ENCODE results near the gene MYL11. TPM values are rescaled to one million over a fixed set of nuclear protein-coding genes. Genes with fewer than 3 reads are reported as not detected.
A peak's percentile ranks its signal among the peaks of the same experiment; 100 is the strongest.

The MYL11 gene
- total and polyA plus RNA-seq, 3 experiments from 2014 or later = 1.9 to 4.6 (median 2.4) TPM

DNA sequence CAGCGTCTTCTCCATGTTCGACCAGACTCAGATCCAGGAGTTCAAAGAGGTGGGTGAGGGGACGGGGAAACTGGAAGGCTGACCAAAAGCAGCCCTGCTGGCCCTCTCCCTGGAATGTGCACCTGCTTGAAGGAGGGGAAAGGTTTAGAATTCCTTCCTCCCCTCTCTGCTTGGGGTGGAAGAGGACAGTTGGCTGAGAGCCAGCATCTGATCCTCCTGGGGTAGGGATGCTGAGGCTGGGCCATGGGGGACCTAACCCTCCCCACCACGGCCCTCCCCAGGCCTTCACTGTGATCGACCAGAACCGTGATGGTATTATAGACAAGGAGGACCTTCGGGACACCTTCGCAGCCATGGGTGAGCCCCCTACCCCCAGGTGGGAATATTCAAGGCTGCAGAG lies 1.3 kb downstream of the MYL11 start:
- no peak for DNase-seq

DNA sequence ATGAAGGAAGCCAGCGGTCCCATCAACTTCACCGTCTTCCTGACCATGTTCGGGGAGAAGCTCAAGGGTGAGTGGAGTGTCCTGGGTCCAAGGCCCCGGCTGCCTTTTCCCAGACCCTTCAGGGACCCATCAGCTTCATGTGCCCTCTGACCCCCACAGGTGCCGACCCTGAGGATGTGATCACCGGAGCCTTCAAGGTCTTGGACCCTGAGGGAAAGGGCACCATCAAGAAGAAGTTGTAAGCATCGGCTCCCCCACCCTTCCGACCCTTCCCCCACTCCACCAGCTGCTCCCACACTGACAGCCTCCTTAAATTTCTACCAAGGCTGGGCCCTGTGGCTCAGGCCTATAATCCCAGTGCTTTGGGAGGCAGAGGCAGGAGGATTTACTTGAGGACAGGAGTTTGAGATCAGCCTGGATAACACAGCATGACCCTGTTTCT lies 1.9 kb downstream of the MYL11 start:
- H3K9me3 Mint-ChIP-seq = no peaks in the 10 kb centered on the region
- no peak for DNase-seq
- peaks cover 0 to 2% of the 10 kb centered on the region in 2 donors for H3K27me3 Mint-ChIP-seq
- POLR2A ChIA-PET = interaction anchor here (0.6 to 0.8 kb wide), 2 partner anchors 282 to 288 kb away, joined by 3 read pairs; no protein-coding TSS in a partner anchor
- CTCF ChIA-PET = interaction anchor here (1.4 to 1.7 kb wide), 2 partner anchors 20 to 33 kb away, joined by 3 to 5 read pairs; no protein-coding TSS in a partner anchor
- H3K4me1 ChIP-seq (ENCODE audit: insufficient read depth, low read length) = peaks cover 52% of the 10 kb centered on the region
- peaks cover 3 to 29% (median 3%) of the 10 kb centered on the region in 3 donors for H3K36me3 Mint-ChIP-seq
- H3K27ac Mint-ChIP-seq = peak overlapping the region in 6 of 8 donors; percentile 78 to 100 (median 100)
- H3K4me3 ChIP-seq (ENCODE audit: low read length) = no peak overlapping the region
- H3K27ac ChIP-seq (ENCODE audit: low read depth, low read length) = peak overlapping the region; percentile 99
- H3K4me3 Mint-ChIP-seq = peak overlapping the region in 2 of 7 donors; percentile 11 to 97
- no peaks in the 10 kb centered on the region for H3K27me3 ChIP-seq (ENCODE audit: insufficient read depth, low read length, poor library complexity, severe bottlenecking)
- H3K9me3 ChIP-seq (ENCODE audit: low read length) = no peaks in the 10 kb centered on the region
- peaks cover 44 to 54% (median 44%) of the 10 kb centered on the region in 3 donors for H3K4me1 Mint-ChIP-seq
- no peaks in the 10 kb centered on the region for H3K36me3 ChIP-seq (ENCODE audit: insufficient read depth, low read length)

More for the DNA sequence above, 1.3 kb downstream of the MYL11 start:
- H3K27ac ChIP-seq (ENCODE audit: low read depth, low read length) = no peak overlapping the region
- peaks cover 0 to 2% of the 10 kb centered on the region in 2 donors for H3K27me3 Mint-ChIP-seq
- peaks cover 3 to 25% (median 3%) of the 10 kb centered on the region in 3 donors for H3K36me3 Mint-ChIP-seq
- peaks cover 50% of the 10 kb centered on the region for H3K4me1 ChIP-seq (ENCODE audit: insufficient read depth, low read length)
- H3K4me3 ChIP-seq (ENCODE audit: low read length) = no peak overlapping the region
- H3K27ac Mint-ChIP-seq = peak overlapping the region in 7 of 8 donors; percentile 70 to 100 (median 88)
- no peaks in the 10 kb centered on the region for H3K36me3 ChIP-seq (ENCODE audit: insufficient read depth, low read length)
- no peaks in the 10 kb centered on the region for H3K9me3 ChIP-seq (ENCODE audit: low read length)
- CTCF ChIA-PET = interaction anchor here (1.7 kb wide), 1 partner anchor 34 kb away, joined by 5 read pairs; no protein-coding TSS in a partner anchor
- H3K27me3 ChIP-seq (ENCODE audit: insufficient read depth, low read length, poor library complexity, severe bottlenecking) = no peaks in the 10 kb centered on the region
- POLR2A ChIA-PET = interaction anchor here (0.7 kb wide), 1 partner anchor 35 kb away, joined by 4 read pairs; no protein-coding TSS in a partner anchor
- no peaks in the 10 kb centered on the region for H3K9me3 Mint-ChIP-seq
- H3K4me1 Mint-ChIP-seq = peaks cover 44 to 54% (median 46%) of the 10 kb centered on the region in 3 donors
- no peak overlapping the region for H3K4me3 Mint-ChIP-seq

DNA sequence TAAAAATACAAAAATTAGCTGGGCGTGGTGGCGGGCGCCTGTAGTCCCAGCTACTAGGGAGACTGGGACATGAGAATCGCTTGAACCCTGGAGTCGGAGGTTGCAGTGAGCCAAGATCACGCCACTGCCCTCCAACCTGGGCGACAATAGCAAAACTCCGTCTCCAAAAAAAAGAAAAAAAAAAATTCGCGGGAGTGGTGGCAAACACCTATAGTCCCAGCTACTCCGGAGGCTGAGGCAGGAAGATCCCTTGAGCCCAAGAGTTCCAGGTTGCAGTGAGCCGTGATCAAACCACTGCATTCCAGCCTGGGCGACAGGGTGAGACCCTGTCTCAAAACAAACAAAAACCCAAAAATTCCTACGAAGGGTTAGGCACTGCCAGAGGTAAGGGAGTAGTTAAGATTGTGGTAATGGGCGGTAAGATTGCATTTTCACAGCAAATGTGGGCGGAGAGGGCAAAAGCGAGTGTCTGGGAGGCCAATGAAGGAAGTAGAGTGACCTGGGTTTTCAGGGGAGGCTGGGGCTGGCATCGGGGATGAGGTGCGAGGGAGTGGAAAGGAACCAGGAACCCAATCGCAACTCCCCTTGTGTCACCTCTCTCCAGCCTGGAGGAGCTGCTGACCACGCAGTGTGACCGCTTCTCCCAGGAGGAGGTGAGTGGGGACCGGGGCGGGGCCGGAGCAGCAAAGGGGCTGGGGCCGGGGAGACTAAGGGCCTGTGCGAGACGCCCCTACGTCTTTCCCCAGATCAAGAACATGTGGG lies 2.6 kb downstream of the MYL11 start:
- H3K4me1 ChIP-seq (ENCODE audit: insufficient read depth, low read length) = peaks cover 53% of the 10 kb centered on the region
- peaks cover 3 to 32% (median 3%) of the 10 kb centered on the region in 3 donors for H3K36me3 Mint-ChIP-seq
- POLR2A ChIA-PET = interaction anchor here (0.7 to 2.3 kb wide), 9 partner anchors 18 to 675 kb away, joined by 3 to 12 read pairs (median 5); partner anchors contain the start of genes ALDOA, ZNF48 and ZNF771
- CTCF ChIA-PET = interaction anchor here (1.0 to 1.5 kb wide), 4 partner anchors 8 to 41 kb away, joined by 3 read pairs; no protein-coding TSS in a partner anchor
- H3K36me3 ChIP-seq (ENCODE audit: insufficient read depth, low read length) = no peaks in the 10 kb centered on the region
- peak overlapping the region; percentile 92 to 100 (median 96) for H3K4me3 Mint-ChIP-seq
- peak overlapping the region; percentile 99 for H3K27ac ChIP-seq (ENCODE audit: low read depth, low read length)
- H3K9me3 ChIP-seq (ENCODE audit: low read length) = no peaks in the 10 kb centered on the region
- peak overlapping the region; percentile 99 to 100 (median 100) for H3K27ac Mint-ChIP-seq
- no peaks in the 10 kb centered on the region for H3K27me3 ChIP-seq (ENCODE audit: insufficient read depth, low read length, poor library complexity, severe bottlenecking)
- H3K27me3 Mint-ChIP-seq = peaks cover 0 to 2% of the 10 kb centered on the region in 2 donors
- peak in 1 of 5 donors; percentile 42 for DNase-seq
- H3K9me3 Mint-ChIP-seq = no peaks in the 10 kb centered on the region
- H3K4me3 ChIP-seq (ENCODE audit: low read length) = peak overlapping the region; percentile 99
- peaks cover 43 to 56% (median 46%) of the 10 kb centered on the region in 3 donors for H3K4me1 Mint-ChIP-seq

DNA sequence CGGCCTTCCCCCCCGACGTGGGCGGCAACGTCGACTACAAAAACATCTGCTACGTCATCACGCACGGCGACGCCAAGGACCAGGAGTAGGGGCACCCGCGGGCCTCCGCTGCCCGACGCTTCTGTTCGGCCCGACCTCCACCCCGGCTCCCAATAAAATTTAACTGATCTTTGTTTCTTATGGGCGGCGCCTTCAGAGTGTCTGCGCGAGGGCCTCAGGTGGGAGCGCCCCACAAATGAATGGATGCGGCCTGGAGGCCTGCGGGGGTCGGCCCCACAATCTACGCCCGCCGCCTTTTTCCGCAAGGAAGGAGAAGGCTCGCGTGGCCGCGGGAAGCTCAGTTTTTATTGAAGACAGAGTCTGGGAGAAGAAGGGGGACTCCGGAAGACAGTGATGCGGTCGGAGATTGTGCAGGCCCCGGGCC lies 3.2 kb downstream of the MYL11 start:
- peaks cover 49 to 58% (median 50%) of the 10 kb centered on the region in 3 donors for H3K4me1 Mint-ChIP-seq
- H3K27ac ChIP-seq (ENCODE audit: low read depth, low read length) = peak overlapping the region; percentile 99
- POLR2A ChIA-PET = interaction anchor here (0.6 to 2.4 kb wide), 11 partner anchors 8 to 675 kb away, joined by 3 to 12 read pairs (median 5); partner anchors contain the start of genes ALDOA, PRR14, ZNF48 and ZNF771

DNA sequence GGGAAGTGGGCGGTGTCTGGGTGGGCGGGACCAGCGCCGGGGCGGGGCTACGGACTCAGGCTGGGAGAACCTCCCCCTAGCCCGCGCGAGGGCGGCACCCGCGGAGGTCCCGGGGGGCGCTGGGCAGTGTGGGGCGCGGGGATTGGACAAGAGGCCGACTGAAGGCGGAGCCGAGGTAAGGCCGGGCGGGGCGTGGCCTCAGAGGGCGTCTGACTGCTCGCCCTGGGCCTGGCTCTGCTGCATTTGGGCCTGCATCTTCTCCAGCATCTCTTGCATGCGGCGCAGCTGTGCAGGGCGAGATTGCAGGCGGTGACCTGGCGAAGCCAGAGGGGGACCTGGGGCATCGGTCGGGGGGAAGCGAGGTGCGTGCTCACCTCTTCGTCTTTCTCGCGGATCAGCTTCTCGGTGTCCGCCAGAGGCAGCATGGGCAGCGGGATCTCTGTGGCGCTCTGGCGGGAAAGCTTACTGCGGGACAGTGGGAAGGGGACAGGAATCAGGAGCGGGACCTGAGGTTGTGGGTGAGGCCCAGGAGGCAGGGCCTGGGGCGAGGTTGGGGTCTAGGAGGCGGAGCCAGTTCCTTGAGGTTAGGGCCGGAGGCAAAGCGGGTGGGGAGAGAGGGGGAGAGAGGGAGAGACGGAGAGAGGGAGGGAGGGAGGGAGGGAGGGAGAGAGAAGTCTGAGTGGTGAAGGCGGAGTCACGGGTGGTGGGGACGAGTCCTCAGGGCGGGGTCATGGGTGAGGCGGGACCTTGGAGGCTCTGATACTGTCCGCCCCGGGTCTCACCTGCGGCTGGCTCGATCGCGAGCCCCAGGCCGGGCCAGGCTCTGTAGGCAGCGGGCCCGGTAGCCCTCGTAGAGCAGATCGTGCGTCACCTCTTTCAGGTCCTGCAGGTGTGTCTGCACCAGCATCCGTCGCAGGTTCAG lies 3.9 kb downstream of the MYL11 start:
- POLR2A ChIA-PET = interaction anchor here (0.6 to 2.4 kb wide), 13 partner anchors 9 to 1495 kb away, joined by 3 to 12 read pairs (median 5); partner anchors contain the start of genes ALDOA, PRR14, ZNF48 and ZNF771

More for the DNA sequence above, 3.2 kb downstream of the MYL11 start:
- Histone ChIP-seq H3K27me3 (ENCODE audit: insufficient read depth, low read length, poor library complexity, severe bottlenecking) (no peaks in the 10 kb centered on the region), H3K4me3 (ENCODE audit: low read length) (peak overlapping the region; percentile 99), H3K4me1 (ENCODE audit: insufficient read depth, low read length) (peaks cover 57% of the 10 kb centered on the region), H3K36me3 (ENCODE audit: insufficient read depth, low read length) (no peaks in the 10 kb centered on the region), H3K9me3 (ENCODE audit: low read length) (no peaks in the 10 kb centered on the region)
- Mint-ChIP-seq H3K27me3 (peaks cover 0 to 2% of the 10 kb centered on the region in 2 donors), H3K9me3 (no peaks in the 10 kb centered on the region), H3K36me3 (peaks cover 3 to 32% (median 3%) of the 10 kb centered on the region in 3 donors), H3K27ac (peak overlapping the region; percentile 99 to 100 (median 100)), H3K4me3 (peak overlapping the region; percentile 92 to 100 (median 96))
- CTCF ChIA-PET = interaction anchor here (0.7 to 1.5 kb wide), 5 partner anchors 9 to 40 kb away, joined by 3 read pairs; partner anchors contain the start of gene ZNF48
- DNase-seq = peak; percentile 81 to 95 (median 88)

DNA sequence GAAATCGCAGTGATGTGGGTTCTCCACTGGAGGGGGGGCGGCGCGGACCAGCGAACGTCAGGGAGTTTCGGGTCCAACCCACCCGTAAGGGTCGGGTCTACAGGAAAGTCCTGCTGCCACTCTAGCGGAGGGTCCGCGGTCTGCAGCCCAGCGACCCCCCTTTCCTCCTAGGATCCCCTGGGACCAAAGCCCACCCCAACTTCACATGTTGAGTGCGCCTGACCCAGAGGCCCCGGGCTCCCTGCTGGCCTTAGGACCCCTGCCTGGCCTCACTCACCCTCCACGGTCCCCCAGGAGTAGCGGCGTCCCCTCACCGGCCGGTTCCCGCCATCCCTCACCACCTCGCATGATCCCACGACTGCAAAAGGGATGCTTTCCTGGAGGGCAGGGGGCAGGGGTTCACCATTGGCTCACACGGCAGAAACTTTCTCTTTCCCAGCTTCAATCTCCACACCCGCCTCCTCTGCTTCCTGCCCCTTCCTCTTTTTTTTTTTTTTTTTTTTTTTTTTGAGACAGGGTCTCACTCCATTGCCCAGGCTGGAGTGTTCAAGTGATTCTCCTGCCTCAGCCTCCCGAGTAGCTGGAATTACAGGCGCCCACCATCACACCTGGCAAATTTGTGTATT lies 4.7 kb downstream of the MYL11 start:
- Mint-ChIP-seq H3K27ac (peak overlapping the region; percentile 99 to 100 (median 100)), H3K4me1 (peaks cover 58 to 67% (median 59%) of the 10 kb centered on the region in 3 donors)

More for the DNA sequence above, 3.9 kb downstream of the MYL11 start:
- Mint-ChIP-seq H3K27ac (peak overlapping the region; percentile 99 to 100 (median 100)), H3K4me1 (peaks cover 55 to 63% (median 55%) of the 10 kb centered on the region in 3 donors), H3K4me3 (peak overlapping the region; percentile 92 to 100 (median 96)), H3K9me3 (no peaks in the 10 kb centered on the region), H3K36me3 (peaks cover 3 to 32% (median 3%) of the 10 kb centered on the region in 3 donors), H3K27me3 (peaks cover 0 to 2% of the 10 kb centered on the region in 2 donors)
- CTCF ChIA-PET = interaction anchor here (0.7 to 1.5 kb wide), 4 partner anchors 9 to 40 kb away, joined by 3 read pairs; partner anchors contain the start of gene ZNF48
- H3K9me3 ChIP-seq (ENCODE audit: low read length) = no peaks in the 10 kb centered on the region
- no peaks in the 10 kb centered on the region for H3K36me3 ChIP-seq (ENCODE audit: insufficient read depth, low read length)
- DNase-seq = peak; percentile 99 to 100 (median 99)
- peak overlapping the region; percentile 99 for H3K27ac ChIP-seq (ENCODE audit: low read depth, low read length)
- H3K4me3 ChIP-seq (ENCODE audit: low read length) = peak overlapping the region; percentile 99
- H3K4me1 ChIP-seq (ENCODE audit: insufficient read depth, low read length) = peaks cover 64% of the 10 kb centered on the region
- no peaks in the 10 kb centered on the region for H3K27me3 ChIP-seq (ENCODE audit: insufficient read depth, low read length, poor library complexity, severe bottlenecking)

More for the DNA sequence above, 4.7 kb downstream of the MYL11 start:
- CTCF ChIA-PET = interaction anchor here (1.2 kb wide), 1 partner anchor 38 kb away, joined by 3 read pairs; no protein-coding TSS in a partner anchor
- Mint-ChIP-seq H3K9me3 (no peaks in the 10 kb centered on the region), H3K27me3 (peaks cover 0 to 2% of the 10 kb centered on the region in 2 donors), H3K36me3 (peaks cover 3 to 32% (median 3%) of the 10 kb centered on the region in 3 donors), H3K4me3 (peak overlapping the region; percentile 92 to 100 (median 96))
- Histone ChIP-seq H3K36me3 (ENCODE audit: insufficient read depth, low read length) (no peaks in the 10 kb centered on the region), H3K4me3 (ENCODE audit: low read length) (peak overlapping the region; percentile 99), H3K9me3 (ENCODE audit: low read length) (no peaks in the 10 kb centered on the region), H3K27ac (ENCODE audit: low read depth, low read length) (peak overlapping the region; percentile 99), H3K4me1 (ENCODE audit: insufficient read depth, low read length) (peaks cover 71% of the 10 kb centered on the region), H3K27me3 (ENCODE audit: insufficient read depth, low read length, poor library complexity, severe bottlenecking) (no peaks in the 10 kb centered on the region)
- POLR2A ChIA-PET = interaction anchor here (0.6 to 4.3 kb wide), 7 partner anchors 8 to 1494 kb away, joined by 3 to 35 read pairs (median 6); partner anchors contain the start of genes PRR14, TBC1D10B and ZNF771
- no peak for DNase-seq

All from CD8-positive, alpha-beta memory T cell (primary cell).